Peyer's patch (tissue), 4 donors: ENCODE data around the gene GNG13. TPM values are rescaled to one million over a fixed set of nuclear protein-coding genes. Genes with fewer than 3 reads are reported as not detected.

Experiments
- DNase-seq, 3 donors: peaks; one replicate each; pipeline ENCODE4 v3.0.0-alpha.2; 2017 to 2019
- H3K27ac ChIP-seq, 4 donors: fragments of 200-600 bp; sonication (generic); one replicate each; pipeline ENCODE4 v1.5.1; 2016 to 2019
- H3K27me3 ChIP-seq, 2 donors: fragments of 200-600 bp; sonication (generic); one replicate each; pipeline ENCODE4 v1.5.1; 2019
- H3K36me3 ChIP-seq, 3 donors: fragments of 200-600 bp; sonication (generic); one replicate each; pipeline ENCODE4 v1.5.1; 2016 to 2019
- H3K4me1 ChIP-seq, 4 donors: fragments of 200-600 bp; sonication (generic); one replicate each; pipeline ENCODE4 v1.5.1; 2016 to 2019
- H3K4me3 ChIP-seq, 4 donors: fragments of 200-600 bp; sonication (generic); 1 replicate in 3 of 4; 2 replicates in 1 of 4; pipeline ENCODE4 v1.5.1; 2016 to 2019; ENCODE audit warnings: mild to moderate bottlenecking in 1 of 4
- H3K9me3 ChIP-seq, 4 donors: fragments of 200-600 bp; sonication (generic); one replicate each; pipeline ENCODE4 v1.5.1; 2016 to 2019; ENCODE audit warnings: mild to moderate bottlenecking in 1 of 4
- CTCF ChIP-seq, 6 experiments: fragments of 450-650 bp in 4 of 6; fragments of 200-600 bp in 2 of 6; sonication (generic) in 1 of 6; IDR thresholded peaks; one replicate each; pipeline ENCODE4 v1.5.1; 2017 to 2019; ENCODE audit warnings: antibody characterized with exemption in 6 of 6, mild to moderate bottlenecking in 3 of 6, moderate library complexity in 1 of 6
- POLR2A ChIP-seq, 2 donors: fragments of 450-650 bp; IDR thresholded peaks; one replicate each; pipeline ENCODE4 v1.5.1; 2017; ENCODE audit warnings: antibody characterized with exemption in 2 of 2, mild to moderate bottlenecking in 2 of 2, moderate library complexity in 2 of 2
- total RNA-seq, 4 donors: library from RNA; depleted of rRNA; stranded (reverse); fragments of >200 nt; gene quantifications; one replicate each; pipeline ENCODE4 v1.1.0, GENCODE V29; 2016

GNG13 gene
- total RNA-seq, 4 donors from 2014 or later: 1.9 TPM; not detected in 3

GRCh38 chr16:795580-796229 is 4.8 kb downstream of the GNG13 start:
- no peaks in the 10 kb centered on the region for H3K9me3 ChIP-seq
- no peaks in the 10 kb centered on the region for H3K36me3 ChIP-seq
- peak in 2 of 3 donors; percentile 57 to 70 for DNase-seq

GRCh38 chr16:794853-795466 is 5.6 kb downstream of the GNG13 start:
- DNase-seq: no peak
- H3K4me1 ChIP-seq: no peaks in the 10 kb centered on the region
- no peaks in the 10 kb centered on the region for H3K9me3 ChIP-seq
- no peak overlapping the region for H3K27ac ChIP-seq
- H3K36me3 ChIP-seq: no peaks in the 10 kb centered on the region
- no peak for TF ChIP-seq POLR2A (IDR thresholded peaks at IDR 0.05)
- no peak for TF ChIP-seq CTCF (IDR thresholded peaks at IDR 0.05)
- H3K4me3 ChIP-seq: no peak overlapping the region
- H3K27me3 ChIP-seq: peaks cover 0 to 3% of the 10 kb centered on the region in 2 donors

More at GRCh38 chr16:795580-796229, 4.8 kb downstream of the GNG13 start:
- Histone ChIP-seq H3K4me3 (no peak overlapping the region), H3K4me1 (peaks cover 0 to 3% (median 0%) of the 10 kb centered on the region in 4 donors), H3K27me3 (peaks cover 0 to 10% of the 10 kb centered on the region in 2 donors), H3K27ac (no peak overlapping the region)
- TF ChIP-seq POLR2A (IDR thresholded peaks at IDR 0.05) (no peak), CTCF (IDR thresholded peaks at IDR 0.05) (no peak)

GRCh38 chr16:794091-794822 is 6.3 kb downstream of the GNG13 start:
- H3K27ac ChIP-seq: no peak overlapping the region
- H3K36me3 ChIP-seq: no peaks in the 10 kb centered on the region
- no peaks in the 10 kb centered on the region for H3K27me3 ChIP-seq
- H3K4me1 ChIP-seq: peaks cover 0 to 4% (median under 1%) of the 10 kb centered on the region in 4 donors
- DNase-seq: no peak
- H3K4me3 ChIP-seq: no peak overlapping the region
- H3K9me3 ChIP-seq: no peaks in the 10 kb centered on the region
- TF ChIP-seq CTCF (IDR thresholded peaks at IDR 0.05): no peak
- no peak for TF ChIP-seq POLR2A (IDR thresholded peaks at IDR 0.05)

GRCh38 chr16:793414-793813 is 7.1 kb downstream of the GNG13 start:
- H3K4me3 ChIP-seq: no peak overlapping the region
- no peak for DNase-seq
- no peak for TF ChIP-seq CTCF (IDR thresholded peaks at IDR 0.05)
- H3K27ac ChIP-seq: no peak overlapping the region
- peaks cover 0 to 12% (median 5%) of the 10 kb centered on the region in 4 donors for H3K4me1 ChIP-seq
- H3K9me3 ChIP-seq: no peaks in the 10 kb centered on the region
- H3K27me3 ChIP-seq: no peaks in the 10 kb centered on the region
- no peaks in the 10 kb centered on the region for H3K36me3 ChIP-seq

GRCh38 chr16:792221-792995 is 8.1 kb downstream of the GNG13 start:
- no peak for DNase-seq
- no peak overlapping the region for H3K4me3 ChIP-seq
- TF ChIP-seq POLR2A (IDR thresholded peaks at IDR 0.05): no peak
- TF ChIP-seq CTCF (IDR thresholded peaks at IDR 0.05): no peak
- H3K27ac ChIP-seq: no peak overlapping the region
- H3K36me3 ChIP-seq: no peaks in the 10 kb centered on the region
- no peaks in the 10 kb centered on the region for H3K27me3 ChIP-seq
- no peaks in the 10 kb centered on the region for H3K9me3 ChIP-seq
- peaks cover 0 to 14% (median 9%) of the 10 kb centered on the region in 4 donors for H3K4me1 ChIP-seq
